ENCODE data around the gene TLE4. TPM values are rescaled to one million over a fixed set of nuclear protein-coding genes. Genes with fewer than 3 reads are reported as not detected.
"Not testable (repeated sequence)": the region's sequence is repeated elsewhere in the genome, so short reads cannot be mapped to it uniquely, and the experiment has no call there.

Gene TLE4
- total RNA-seq, 1 donor = 75.1 TPM

DNA sequence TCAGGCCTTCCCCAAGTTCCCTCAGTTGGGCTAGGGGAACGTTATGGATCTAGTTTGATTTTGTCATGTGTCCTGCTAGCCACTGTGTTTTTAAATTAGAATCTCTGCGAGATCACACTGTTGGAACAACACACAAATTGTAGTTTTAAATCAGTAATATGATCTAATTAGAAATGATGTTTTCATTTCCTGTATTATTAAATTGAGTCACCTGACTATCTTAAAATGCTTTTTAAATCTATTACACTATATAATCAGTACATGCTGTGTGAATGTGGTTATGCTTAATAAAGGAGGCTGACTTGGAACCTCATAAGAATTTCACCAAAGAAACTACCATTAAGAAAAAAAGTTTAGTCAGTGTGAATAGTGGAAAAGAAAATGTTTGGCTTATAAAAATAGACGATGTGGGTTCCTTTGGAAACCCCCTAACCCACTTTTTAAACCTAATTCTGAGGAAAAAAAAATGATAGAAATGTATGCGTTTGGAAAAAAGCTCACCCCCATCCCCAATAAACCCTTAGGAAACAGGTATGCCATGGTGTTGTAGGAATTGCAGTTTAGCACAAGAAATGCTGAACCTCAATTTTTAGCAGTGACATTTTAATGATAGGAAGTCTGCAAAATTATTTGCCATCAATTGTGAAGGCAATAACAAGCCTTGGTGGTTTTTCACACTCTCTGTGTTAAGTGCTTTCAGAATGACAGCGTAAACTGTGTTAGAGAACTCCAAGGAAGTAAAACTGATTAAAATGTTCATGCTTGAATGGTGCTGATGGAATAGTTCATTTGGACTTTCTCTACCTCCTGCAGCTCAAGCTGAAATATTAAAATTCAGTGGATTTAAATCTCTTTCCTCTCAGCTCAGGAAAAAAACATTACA lies 59.0 kb downstream of the TLE4 start:
- no peak for DNase-seq (ENCODE audit: low read depth in 2 of 3, low spot score in 2 of 3)

DNA sequence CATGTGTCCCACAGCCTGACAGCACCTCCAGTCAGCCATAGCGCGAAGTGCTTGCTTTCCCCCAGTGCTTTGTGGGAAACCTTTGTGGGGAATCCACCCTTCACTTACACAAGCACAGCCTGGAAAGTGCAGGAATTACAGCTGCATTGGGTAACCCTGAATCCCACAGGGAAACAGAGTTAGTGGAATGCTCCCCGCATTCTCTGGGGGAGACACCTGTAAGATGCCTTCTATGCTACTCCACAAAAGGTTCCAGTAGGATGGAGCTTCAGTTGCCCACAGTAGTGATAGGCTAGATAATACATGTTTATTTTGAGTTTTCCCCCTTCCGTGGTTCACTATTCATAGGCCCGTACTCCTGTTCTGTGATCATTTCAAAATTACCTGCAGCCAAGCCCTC lies 60.3 kb downstream of the TLE4 start:
- no peak for DNase-seq (ENCODE audit: low read depth in 2 of 3, low spot score in 2 of 3)

DNA sequence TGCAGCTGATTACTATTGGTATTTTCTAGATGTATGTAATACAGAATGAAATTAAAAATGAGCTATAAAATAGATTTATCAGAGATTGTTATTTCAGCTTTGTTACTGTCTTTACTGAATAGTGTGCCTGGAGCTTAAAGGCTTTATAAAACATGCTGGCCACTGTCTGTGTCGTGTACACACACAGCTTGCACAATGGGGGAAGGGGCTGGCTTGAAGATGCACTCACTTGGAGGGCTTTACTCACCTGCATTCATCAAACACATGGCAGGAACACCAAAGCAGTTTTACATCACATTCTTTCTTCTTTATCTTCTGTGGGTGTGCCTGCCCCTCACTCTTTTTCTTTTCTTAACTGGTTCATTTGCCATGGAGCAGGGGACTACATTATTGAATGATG lies 60.9 kb downstream of the TLE4 start:
- DNase-seq (ENCODE audit: low read depth in 2 of 3, low spot score in 2 of 3) = no peak

DNA sequence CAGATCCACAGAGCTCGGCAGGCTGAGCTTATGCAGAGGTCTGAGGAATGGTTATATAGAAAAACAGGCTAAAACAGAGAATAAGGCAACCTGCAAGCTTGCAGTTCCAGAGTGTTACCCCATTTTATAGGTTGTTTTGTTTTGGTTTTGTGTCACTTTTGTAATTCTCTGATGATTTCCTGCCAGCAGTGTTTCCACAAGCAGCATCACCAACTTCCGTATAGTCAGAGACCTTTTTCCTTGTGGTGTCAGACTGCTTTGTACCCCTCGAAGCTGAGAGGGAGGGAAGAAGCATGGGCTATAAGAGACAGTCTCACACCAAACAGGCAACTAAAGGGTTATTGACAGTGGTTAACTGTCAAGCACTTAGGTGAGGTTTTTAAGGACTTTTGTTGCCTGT lies 61.8 kb downstream of the TLE4 start:
- DNase-seq (ENCODE audit: low read depth in 2 of 3, low spot score in 2 of 3) = no peak

DNA sequence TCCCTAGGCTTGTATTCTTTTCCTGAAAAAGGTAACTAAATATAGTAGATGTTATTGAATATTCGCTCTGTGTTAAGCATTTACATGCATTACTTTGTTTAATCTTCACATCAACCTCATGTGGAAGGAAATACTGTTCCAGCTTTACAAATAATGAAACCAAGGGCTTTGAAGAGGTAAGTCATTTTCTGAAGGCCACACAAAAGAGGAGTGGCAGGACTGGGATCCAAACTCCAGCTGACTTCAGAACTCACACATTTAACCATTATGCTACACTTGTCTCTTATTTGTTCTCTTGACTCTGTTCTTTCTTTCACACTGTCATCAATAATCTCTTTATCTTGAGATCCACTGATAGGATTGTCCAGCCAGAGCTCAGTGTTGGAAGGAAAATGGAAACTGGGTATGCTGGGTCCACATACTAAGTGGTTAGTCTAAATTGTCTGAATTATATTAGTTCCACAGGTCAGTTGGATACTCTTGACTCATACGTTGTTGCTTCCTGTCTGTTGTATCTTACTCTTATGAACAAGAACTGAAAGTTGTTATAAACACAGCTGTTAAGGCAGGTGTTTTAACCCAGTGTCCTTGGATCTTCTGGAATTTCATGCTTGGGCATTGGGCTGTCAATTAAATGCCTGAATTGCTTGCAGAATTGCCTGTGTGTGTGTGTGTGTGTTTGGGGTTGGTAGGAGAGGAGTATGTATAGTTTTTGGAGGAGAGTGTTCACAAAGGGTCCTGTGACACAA lies 65.6 kb downstream of the TLE4 start:
- DNase-seq (ENCODE audit: low read depth in 2 of 3, low spot score in 2 of 3) = no peak

DNA sequence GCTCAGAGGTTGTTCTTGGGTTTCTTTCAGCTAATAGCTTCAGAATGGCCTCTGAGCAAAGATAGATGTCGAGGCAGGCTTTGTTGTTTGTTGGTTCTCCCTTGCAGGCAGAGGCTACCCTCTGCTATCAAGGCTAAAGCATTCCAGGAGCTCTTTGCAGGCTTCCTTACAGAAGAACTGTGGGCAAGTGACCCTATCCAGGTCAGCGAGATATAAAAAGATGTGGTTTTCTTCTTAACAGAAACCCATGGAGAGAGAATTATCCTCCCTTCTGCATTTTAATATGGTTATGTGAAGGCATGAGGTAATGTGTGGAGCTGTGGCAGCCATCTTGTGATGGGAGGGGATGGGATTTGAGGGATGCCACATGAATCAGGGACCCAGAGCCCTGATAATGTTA lies 67.0 kb downstream of the TLE4 start:
- DNase-seq (ENCODE audit: low read depth in 2 of 3, low spot score in 2 of 3) = no peak

DNA sequence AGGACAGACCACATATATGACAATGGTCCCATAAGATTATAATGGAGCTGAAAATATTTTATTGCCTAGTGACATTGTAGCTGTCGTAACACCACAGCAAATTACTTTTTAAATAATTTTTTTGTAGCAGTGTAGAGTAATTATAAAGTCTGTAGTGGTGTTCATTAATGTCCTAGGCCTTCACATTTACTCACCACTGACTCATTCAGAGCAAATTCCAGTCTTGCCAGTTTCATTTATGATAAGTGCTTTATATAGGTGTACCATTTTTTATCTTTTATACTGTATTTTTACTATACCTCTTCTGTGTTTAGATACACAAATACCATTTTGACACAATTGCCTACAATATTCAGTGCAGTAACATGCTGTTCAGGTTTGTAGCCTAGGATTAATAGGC lies 67.6 kb downstream of the TLE4 start:
- no peak for DNase-seq (ENCODE audit: low read depth in 2 of 3, low spot score in 2 of 3)

DNA sequence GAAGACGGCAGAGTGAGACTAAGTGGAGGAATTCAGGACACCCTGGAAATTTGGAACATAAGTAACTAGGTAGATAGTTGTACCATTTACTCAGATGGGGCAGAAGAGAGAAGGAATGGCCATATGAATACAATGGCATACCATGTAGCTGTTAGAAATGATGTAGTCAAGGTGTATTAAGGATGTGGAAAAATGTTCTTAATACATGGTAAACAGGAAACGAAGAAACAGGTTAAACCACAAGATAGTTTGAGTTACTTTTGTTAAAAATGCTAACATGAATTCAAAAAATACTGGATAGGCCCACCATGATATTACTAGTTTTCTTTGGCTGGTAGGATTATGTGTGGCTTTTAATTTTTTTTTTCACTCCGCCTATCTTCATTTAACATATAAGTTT lies 68.3 kb downstream of the TLE4 start:
- not testable (repeated sequence) for DNase-seq (ENCODE audit: low read depth in 2 of 3, low spot score in 2 of 3)

DNA sequence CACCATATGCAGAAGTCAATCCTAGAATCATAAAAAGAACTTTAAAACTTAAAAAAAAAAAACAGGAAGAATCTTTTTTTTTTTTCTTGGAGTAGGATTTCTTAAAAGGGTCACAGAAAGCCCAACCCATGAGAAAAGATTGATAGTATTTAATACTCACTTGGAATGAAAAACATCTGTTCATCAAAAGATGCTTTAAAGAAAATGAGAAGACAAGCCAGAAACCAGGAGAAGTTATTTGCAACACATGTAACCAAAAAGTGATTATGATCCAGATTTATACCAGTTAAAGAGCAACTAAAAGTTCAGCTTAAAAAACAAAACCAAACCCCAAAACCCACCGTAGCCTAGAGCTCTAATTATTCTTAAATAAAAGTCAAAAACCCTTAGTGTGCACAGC lies 69.3 kb downstream of the TLE4 start:
- DNase-seq (ENCODE audit: low read depth in 2 of 3, low spot score in 2 of 3) = no peak

DNA sequence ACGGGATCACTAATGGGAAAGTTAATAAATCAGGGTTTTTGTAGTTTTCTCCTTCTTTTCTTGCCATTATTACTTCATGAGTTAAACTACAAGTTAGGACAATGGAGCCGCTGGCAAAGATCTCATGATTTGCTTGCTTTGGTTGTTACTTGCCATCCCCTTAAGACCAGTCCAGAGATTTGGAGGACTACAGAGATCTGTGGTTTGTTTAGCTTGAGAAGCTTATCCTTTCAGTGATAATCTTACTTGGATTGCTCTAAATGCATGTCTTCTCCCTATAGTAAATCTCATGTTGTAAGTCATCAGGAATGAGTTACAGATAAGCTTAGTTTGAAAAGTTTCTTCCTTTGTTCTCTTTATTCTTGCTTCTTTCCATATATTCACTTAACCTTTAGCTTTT lies 70.9 kb downstream of the TLE4 start:
- DNase-seq (ENCODE audit: low read depth in 2 of 3, low spot score in 2 of 3) = no peak

DNA sequence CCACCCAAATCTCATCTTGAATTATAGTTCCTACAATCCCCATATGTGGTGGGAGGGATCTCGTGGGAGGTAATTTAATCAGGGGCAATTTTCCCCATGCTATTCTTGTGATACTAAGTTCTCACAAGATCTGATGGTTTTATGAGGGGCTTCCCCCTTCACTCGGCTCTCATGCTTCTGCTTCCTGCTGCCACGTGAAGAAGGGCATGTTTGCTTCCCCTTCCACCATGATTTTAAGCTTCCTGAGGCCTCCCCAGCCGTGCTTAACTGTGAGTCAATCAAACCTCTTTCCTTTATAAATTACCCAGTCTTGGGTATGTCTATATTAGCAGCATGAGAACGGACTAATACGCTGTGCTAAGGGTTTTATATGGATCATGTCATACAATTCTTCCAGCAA lies 72.3 kb downstream of the TLE4 start:
- DNase-seq (ENCODE audit: low read depth in 2 of 3, low spot score in 2 of 3) = no peak

DNA sequence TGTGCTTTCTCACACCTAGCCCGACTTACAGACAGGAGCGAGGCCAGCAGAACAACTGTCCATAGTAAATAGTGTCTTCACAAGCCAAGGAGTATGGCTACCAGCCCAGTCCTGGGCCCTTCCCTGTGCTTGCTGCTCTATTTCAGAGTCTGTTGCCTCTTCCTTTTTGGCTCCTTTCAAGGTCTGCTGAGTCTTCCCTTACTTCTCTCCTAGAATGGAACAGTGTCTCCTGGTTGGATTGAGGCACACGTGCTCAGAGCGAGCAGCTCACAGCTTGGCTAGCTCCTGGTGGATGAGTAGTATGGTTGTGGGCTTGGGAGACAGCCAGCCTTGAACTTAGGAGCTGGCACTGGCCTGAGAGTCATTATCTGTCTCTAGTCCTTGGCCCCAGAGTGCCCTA lies 72.8 kb downstream of the TLE4 start:
- DNase-seq (ENCODE audit: low read depth in 2 of 3, low spot score in 2 of 3) = no peak

DNA sequence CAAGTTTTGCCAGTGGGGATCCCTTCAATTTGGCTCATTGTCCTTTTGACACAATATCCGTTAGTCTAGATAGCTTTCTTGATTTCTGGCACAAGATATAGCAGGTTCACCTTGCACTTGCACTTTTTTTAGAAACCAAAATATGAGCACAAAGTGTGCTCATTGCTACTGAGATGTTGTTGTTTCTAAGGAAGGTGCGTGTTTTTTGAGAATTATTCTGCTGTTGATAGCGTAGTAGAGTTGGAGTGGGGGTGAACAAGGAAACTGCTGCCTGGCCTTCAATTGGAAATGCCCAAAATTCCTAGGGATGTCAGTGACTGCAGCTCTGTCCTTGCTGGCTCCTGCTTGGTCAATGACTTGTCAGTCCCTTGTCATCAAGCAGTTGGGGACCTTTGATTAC lies 73.3 kb downstream of the TLE4 start:
- DNase-seq (ENCODE audit: low read depth in 2 of 3, low spot score in 2 of 3) = no peak

DNA sequence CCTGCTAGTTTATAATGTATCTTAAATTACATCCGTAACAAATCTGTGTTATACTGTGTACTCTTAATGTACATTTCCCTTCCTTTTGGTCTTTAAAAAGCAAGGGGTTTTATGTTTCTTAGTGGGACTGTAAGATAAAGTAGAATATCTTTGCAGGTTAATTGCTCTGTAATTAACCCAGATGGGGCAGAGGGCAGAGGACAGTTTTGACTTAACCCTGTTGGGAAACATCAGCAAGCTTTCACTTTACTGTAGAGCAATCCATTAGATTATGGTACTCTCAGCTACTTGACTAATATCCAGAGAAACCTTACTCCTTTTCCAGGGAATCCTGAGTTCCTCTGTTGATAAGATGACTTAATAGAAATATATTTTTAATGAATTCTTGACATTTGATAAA lies 74.3 kb downstream of the TLE4 start:
- DNase-seq (ENCODE audit: low read depth in 2 of 3, low spot score in 2 of 3) = no peak

DNA sequence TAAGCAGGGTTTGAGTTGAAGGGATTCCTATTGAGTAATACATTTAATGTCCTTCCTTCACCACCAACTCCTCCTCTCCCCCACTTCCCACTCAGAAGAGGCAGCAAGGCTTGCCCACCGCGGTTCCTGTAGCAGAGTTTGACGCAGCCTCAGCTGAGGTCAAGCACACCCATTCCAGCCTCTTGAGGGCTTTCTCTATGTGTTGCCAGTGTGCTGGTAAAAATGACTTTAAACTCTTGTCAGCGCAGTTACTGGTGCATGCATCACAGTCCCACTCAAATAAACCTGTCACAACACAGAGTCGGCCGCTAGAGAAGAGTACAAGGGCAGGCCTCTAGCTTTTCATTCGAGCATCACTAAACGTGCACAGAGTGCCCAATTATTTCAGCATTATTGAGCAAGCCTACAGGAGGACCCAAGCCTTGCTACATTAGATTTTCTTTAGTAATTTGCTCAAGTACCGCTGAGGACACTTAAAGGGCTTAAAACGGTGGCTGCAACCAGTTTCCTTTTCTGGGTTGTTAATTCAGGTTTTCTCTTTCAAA lies 79.6 kb downstream of the TLE4 start:
- no peak for DNase-seq (ENCODE audit: low read depth in 2 of 3, low spot score in 2 of 3)

DNA sequence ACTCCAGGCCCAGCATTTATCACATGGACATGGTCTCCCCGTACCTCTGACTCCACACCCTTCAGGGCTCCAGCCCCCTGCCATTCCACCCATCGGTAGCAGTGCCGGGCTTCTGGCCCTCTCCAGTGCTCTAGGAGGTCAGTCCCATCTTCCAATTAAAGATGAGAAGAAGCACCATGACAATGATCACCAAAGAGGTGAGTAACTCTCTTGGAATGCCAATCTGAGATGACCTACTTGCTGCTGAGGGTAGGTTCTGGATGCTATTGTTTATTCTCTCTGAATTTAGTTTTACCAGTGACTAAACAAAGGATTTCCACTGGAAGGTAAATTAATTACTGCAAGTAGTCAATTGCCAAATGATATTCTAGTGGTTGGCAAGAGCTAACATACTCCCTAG lies 80.8 kb downstream of the TLE4 start:
- DNase-seq (ENCODE audit: low read depth in 2 of 3, low spot score in 2 of 3) = no peak

DNA sequence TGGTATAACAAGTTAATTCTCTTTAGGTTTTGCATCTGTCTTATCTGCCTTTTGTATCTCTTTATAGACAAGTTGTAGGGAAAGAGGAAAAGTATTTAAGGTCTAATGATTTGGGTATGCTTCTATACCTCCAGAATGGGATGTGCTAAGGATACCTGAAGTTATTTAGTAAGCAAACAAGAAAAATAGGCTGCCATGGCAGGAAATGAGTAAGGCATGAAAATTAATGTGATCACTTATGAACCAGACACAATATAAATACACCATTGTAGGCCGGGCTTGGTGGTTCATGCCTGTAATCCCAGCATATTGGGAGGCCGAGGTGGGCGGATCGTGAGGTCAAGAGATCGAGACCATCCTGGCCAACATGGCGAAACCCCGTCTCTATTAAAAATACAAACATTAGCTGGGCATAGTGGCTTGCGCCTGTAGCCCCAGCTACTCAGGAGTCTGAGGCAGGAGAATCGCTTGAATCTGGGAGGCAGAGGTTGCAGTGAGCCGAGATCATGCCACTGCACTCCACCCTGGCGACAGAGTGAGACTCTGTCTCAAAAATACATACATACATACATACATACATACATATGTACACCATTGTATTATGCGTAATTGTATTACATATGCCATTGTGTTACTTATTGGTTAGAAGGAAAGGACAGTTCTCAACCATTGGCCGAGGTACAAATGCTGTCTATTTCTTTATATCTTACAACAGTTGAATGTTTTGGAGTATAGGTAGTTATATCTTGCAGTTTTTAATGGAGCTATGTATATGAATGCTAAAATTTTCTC lies 83.0 kb downstream of the TLE4 start:
- DNase-seq (ENCODE audit: low read depth in 2 of 3, low spot score in 2 of 3) = not testable (repeated sequence)

DNA sequence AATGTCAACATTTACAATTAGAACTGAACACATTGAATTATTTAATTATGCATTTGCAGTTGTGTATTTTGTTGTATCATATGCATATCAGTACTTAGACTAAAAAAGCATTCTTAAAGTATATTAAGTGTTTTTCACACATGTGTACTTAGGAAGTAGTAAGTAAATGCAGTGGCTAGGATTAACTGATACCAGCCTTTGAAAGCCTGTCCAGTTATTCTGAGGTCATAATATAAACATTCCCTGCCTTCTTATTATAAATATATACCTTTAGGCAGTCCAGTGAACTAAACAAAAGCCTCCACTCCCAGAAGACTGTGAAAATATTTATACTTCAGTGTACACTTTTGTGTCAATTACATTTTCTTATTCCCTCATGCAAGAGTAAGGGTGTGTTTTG lies 83.8 kb downstream of the TLE4 start:
- no peak for DNase-seq (ENCODE audit: low read depth in 2 of 3, low spot score in 2 of 3)

DNA sequence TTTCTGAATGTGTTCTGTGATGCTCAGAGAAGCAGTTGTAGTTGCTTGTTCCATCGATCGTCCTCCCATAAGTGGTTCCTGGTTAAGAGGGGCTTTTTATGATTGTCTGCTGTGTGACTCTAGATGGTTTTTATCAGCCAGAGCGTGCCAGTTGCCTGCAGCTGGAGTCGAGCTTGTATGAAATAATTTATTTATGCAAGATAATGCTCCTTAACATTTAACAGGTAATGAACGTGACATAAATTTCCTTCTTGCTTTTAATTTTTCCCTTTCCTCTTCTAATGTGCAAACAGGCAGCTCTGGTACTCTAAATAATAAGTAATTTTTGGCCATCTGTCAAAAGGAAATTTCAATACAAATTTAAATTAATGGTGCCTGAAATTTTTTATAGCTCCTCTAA lies 84.4 kb downstream of the TLE4 start:
- no peak for DNase-seq (ENCODE audit: low read depth in 2 of 3, low spot score in 2 of 3)

DNA sequence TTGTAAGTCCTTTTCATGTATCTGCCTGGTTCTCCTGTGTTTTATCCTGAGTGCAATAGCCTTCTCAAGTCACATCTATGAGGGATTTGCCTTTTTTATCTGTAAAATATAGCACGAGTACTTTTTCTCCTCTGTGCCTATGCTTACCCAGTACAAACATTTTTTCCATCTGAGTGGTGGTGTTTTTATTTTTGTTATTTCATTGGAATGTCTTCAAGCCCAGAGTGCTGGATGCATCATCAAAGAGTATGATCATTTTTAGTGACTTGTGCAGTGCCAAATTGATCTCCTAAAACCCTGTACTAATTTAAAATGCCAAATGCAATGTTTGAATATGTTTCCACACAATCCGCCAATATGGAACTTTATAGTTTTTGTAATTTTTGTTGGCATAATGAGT lies 86.1 kb downstream of the TLE4 start:
- DNase-seq (ENCODE audit: low read depth in 2 of 3, low spot score in 2 of 3) = no peak

DNA sequence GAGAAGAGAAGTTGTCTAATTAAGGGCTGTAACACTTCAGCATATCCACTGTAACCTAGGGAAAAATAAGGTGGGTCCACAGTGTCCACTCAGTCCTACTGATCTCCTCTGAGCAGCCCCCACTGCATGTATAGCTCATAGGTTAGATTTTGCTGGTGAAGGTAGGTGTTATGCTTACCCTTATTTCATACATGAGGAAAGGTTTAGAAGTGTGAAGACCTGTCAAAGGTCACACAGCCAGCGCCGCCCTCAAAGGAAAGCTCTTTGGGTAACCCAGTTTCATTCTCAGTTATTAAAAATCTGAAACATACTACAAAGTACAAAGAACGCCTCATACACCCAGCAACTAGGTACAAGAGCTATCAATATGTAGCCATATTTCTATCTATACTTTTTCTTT lies 87.2 kb downstream of the TLE4 start:
- DNase-seq (ENCODE audit: low read depth in 2 of 3, low spot score in 2 of 3) = no peak
